ENCODE results near the gene MYO3B.

DNA sequence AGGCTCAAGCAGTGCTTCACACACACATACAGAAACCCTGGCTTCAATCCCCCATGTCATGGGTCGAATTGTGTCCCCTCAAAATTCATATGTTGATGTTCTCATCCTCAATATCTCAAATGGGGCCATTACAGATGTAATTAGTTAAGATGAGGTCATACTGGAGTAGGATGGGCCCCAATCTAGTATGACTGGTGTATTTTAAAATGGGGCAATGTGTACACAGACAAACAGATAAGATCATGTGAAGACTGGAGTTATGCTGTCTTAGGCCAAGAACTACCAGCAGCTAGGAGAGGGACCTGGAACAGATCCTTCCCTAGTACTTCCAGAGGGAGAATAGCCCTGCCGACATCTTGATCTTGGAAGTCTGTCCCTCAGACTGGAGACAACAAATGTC is 167.7 kb downstream of the MYO3B start:
- TF ChIP-seq CTCF (IDR thresholded peaks at IDR 0.05), result no peak
- TF ChIP-seq POLR2A (IDR thresholded peaks at IDR 0.05), result no peak

Data from uterus (tissue), 2 donors.